Mesothelial cell of epicardium (in vitro differentiated cells): Measurements from ENCODE around the gene SNCAIP. TPM values are rescaled to one million over a fixed set of nuclear protein-coding genes. Genes with fewer than 3 reads are reported as not detected.

Source experiments
- DNase-seq, 2 experiments: peaks; one replicate each; pipeline ENCODE4 v3.0.0; 2021; ENCODE audit warnings: low spot score in 2 of 2; ENCODE audit not compliant: unreplicated experiment in 2 of 2
- H3K27ac Mint-ChIP-seq: 2 replicates; pipeline ENCODE4 v1.8.0; 2021; ENCODE audit warnings: mixed read lengths
- H3K27me3 Mint-ChIP-seq: 2 replicates; pipeline ENCODE4 v1.8.0; 2021; ENCODE audit warnings: low read depth, mixed read lengths
- H3K36me3 Mint-ChIP-seq: 2 replicates; pipeline ENCODE4 v1.8.0; 2021; ENCODE audit warnings: mixed read lengths
- H3K4me1 Mint-ChIP-seq: 2 replicates; pipeline ENCODE4 v1.8.0; 2021; ENCODE audit warnings: mixed read lengths
- H3K4me3 Mint-ChIP-seq: 2 replicates; pipeline ENCODE4 v1.8.0; 2021; ENCODE audit warnings: mild to moderate bottlenecking, moderate library complexity, mixed read lengths
- H3K9me3 Mint-ChIP-seq: 2 replicates; pipeline ENCODE4 v1.8.0; 2021; ENCODE audit warnings: mixed read lengths
- CTCF ChIP-seq: fragments of 200-600 bp; sonication (generic); IDR thresholded peaks from one replicate; pipeline ENCODE4 v1.5.0; 2021; ENCODE audit warnings: antibody characterized with exemption; ENCODE audit not compliant: unreplicated experiment
- total RNA-seq: library from RNA; stranded (reverse); gene quantifications from 3 replicates; pipeline ENCODE4 v1.2.1, GENCODE V29; 2021

SNCAIP gene
- total RNA-seq, 1 donor from 2014 or later: 102 TPM

- no peak overlapping the region for H3K4me3 Mint-ChIP-seq
- peak overlapping the region; percentile 84 for H3K27ac Mint-ChIP-seq
- H3K9me3 Mint-ChIP-seq: peaks cover 5% of the 10 kb centered on the region
- peaks cover 83% of the 10 kb centered on the region for H3K4me1 Mint-ChIP-seq
- no peaks in the 10 kb centered on the region for H3K27me3 Mint-ChIP-seq
- no peak for DNase-seq
- no peak for TF ChIP-seq CTCF
- peaks cover 28% of the 10 kb centered on the region for H3K36me3 Mint-ChIP-seq
These were observed 158.3 kb downstream of the SNCAIP start for GRCh38 chr5:122470365-122470764.

- no peak overlapping the region for H3K4me3 Mint-ChIP-seq
- H3K27me3 Mint-ChIP-seq: no peaks in the 10 kb centered on the region
- peaks cover 28% of the 10 kb centered on the region for H3K36me3 Mint-ChIP-seq
- peak overlapping the region; percentile 84 for H3K27ac Mint-ChIP-seq
- no peak for TF ChIP-seq CTCF
- H3K4me1 Mint-ChIP-seq: peaks cover 82% of the 10 kb centered on the region
- peaks cover 5% of the 10 kb centered on the region for H3K9me3 Mint-ChIP-seq
- DNase-seq: no peak
These were observed 159.2 kb downstream of the SNCAIP start for GRCh38 chr5:122471031-122471751.

GRCh38 chr5:122471752-122472061 lies 159.7 kb downstream of the SNCAIP start:
- no peak for DNase-seq
- peak overlapping the region; percentile 84 for H3K27ac Mint-ChIP-seq
- no peak overlapping the region for H3K4me3 Mint-ChIP-seq
- peaks cover 80% of the 10 kb centered on the region for H3K4me1 Mint-ChIP-seq
- H3K9me3 Mint-ChIP-seq: peaks cover 5% of the 10 kb centered on the region
- no peak for TF ChIP-seq CTCF
- H3K36me3 Mint-ChIP-seq: peaks cover 27% of the 10 kb centered on the region
- no peaks in the 10 kb centered on the region for H3K27me3 Mint-ChIP-seq

GRCh38 chr5:122473138-122473843 lies 161.3 kb downstream of the SNCAIP start:
- TF ChIP-seq CTCF: no peak
- H3K27ac Mint-ChIP-seq: peak overlapping the region; percentile 86

GRCh38 chr5:122473941-122474340 lies 161.9 kb downstream of the SNCAIP start:
- H3K4me3 Mint-ChIP-seq: peak overlapping the region; percentile 37
- H3K36me3 Mint-ChIP-seq: peaks cover 12% of the 10 kb centered on the region
- H3K27ac Mint-ChIP-seq: no peak overlapping the region
- no peaks in the 10 kb centered on the region for H3K27me3 Mint-ChIP-seq
- H3K4me1 Mint-ChIP-seq: peaks cover 77% of the 10 kb centered on the region
- H3K9me3 Mint-ChIP-seq: no peaks in the 10 kb centered on the region
- no peak for DNase-seq
- no peak for TF ChIP-seq CTCF

More at GRCh38 chr5:122473138-122473843, 161.3 kb downstream of the SNCAIP start:
- no peaks in the 10 kb centered on the region for H3K9me3 Mint-ChIP-seq
- H3K4me1 Mint-ChIP-seq: peaks cover 74% of the 10 kb centered on the region
- H3K27me3 Mint-ChIP-seq: no peaks in the 10 kb centered on the region
- H3K4me3 Mint-ChIP-seq: peak overlapping the region; percentile 37
- DNase-seq: no peak
- H3K36me3 Mint-ChIP-seq: peaks cover 12% of the 10 kb centered on the region
